SK-N-DZ (cell line): Measurements from ENCODE around the gene LAG3.
A peak's percentile ranks its signal among the peaks of the same experiment; 100 is the strongest.

Experiments used
- DNase-seq: peaks from one replicate; pipeline ENCODE4 v3.0.0-alpha.2; 2015; ENCODE audit warnings: low spot score

Gene LAG3

GRCh38 chr12:6788972-6789924, 16.9 kb downstream of the LAG3 start, which contains the start of gene CD4:
Gene CD4, plus strand, starts transcription at chr12:6789528. Its CDS starts 10,611 bp downstream, at chr12:6800139.
- DNase-seq, result no peak

DNA sequence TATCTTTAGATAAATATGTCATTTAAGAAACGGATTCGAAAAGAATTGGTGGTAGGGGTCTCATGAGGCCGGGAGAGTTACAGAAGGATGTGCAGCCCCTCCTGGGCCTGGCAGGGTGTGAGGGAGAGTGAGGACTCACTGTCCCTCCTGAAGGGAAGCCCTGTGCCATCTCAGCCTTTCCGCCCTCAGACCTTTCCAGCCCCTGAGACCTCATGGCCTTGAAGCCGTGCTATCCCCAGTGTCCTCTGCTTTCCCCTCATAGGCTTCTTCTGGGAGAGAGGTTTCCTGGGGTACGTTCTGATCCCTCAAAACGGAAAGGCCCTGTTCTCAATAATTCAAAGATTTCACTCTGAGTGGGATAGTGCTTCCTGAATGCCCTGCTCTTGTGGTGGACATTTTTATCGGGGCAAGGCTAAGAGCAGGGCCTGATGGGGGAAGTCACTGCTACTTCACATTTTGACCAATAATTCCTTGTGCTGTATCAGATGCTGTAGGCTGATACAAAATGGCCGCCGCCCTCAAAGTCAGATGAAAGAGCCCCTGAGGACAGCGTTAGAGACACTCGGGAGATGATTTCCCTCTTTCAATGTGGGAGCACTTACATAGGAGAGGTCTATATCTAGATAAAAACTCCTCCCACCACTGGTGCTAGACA, 18.3 kb downstream of the LAG3 start:
- DNase-seq, result no peak

- DNase-seq, result no peak
Measured at GRCh38 chr12:6791931-6792520, 19.7 kb downstream of the LAG3 start.

DNA sequence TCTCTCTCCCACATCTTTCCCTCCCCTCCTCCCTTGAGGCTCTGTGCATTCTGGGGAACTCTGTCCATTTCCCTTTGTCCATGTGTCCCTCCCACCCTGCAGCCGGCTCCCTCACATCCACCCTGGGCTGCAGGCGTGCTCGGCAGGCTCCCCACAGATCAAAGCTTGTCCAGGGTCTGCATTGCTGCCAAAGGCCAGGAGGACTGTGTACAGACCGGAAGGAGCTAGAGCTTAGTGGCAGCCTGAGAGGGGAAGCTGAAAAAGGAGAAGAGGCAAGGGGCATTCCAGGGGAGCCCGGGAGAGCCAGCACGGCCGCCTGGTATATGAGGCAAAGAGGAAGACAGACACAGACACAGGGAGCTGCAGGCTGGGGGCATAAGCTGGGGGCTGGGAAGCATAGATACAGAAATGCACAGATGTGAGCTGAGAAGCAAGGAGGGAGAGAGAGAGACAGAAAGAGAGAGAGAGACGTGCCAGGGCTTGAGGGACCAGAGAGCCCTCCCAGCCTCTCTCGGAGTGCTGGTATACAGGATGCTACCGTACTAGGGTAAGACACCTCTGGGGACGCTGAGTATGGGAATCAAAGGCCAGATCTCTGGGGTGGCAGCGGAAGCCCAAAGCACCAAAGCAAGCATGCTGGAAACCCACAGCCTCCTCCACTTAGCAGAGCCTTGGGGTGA, 20.3 kb downstream of the LAG3 start:
- peak; percentile 53 for DNase-seq

GRCh38 chr12:6795088-6795487, 22.8 kb downstream of the LAG3 start:
- no peak for DNase-seq

- no peak for DNase-seq
Measured at GRCh38 chr12:6796576-6796975, 24.3 kb downstream of the LAG3 start.

GRCh38 chr12:6799147-6799546, 26.8 kb downstream of the LAG3 start:
- no peak for DNase-seq

DNA sequence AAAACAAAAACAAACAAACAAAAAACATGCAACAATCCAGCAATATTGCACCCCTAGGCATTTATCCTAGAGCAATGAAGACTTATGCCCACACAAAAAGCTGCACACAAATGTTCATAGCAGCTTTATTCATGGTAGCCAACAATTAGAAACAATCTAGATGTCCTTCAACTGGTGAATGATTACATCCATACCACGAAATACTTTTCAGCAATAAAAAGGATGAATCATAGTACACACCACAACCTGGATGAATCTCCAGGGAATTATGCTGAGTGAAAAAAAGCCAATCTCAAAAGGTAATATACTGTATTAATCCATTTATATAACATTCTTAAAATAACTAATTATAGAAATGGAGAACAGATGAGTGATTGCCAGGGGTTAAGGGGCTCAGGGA, 34.9 kb downstream of the LAG3 start:
- DNase-seq, result no peak

DNA sequence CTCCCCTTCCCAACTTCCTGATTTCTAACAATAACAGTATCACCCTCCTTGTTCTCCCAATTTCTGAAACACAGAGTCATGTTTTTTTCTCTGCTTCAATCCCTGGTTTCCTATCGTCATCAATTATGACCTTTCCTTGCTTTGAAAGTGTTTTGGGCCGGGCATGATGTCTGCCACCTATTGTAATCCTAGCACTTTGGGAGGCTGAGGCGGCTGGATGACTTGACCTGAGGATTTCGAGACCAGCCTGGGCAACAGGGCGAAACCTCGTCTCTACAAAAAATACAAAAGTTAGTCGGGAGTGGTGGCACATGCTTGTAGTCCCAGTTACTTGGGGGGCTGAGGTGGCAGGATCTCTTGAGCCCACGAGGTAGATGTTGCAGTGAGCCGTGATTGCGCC, 36.7 kb downstream of the LAG3 start:
- no peak for DNase-seq

GRCh38 chr12:6810758-6811157, 38.4 kb downstream of the LAG3 start:
- DNase-seq, result no peak

GRCh38 chr12:6813363-6813762, 41.0 kb downstream of the LAG3 start:
- no peak for DNase-seq

- DNase-seq, result peak; percentile 96
Measured at GRCh38 chr12:6816598-6816997, 44.3 kb downstream of the LAG3 start.

DNA sequence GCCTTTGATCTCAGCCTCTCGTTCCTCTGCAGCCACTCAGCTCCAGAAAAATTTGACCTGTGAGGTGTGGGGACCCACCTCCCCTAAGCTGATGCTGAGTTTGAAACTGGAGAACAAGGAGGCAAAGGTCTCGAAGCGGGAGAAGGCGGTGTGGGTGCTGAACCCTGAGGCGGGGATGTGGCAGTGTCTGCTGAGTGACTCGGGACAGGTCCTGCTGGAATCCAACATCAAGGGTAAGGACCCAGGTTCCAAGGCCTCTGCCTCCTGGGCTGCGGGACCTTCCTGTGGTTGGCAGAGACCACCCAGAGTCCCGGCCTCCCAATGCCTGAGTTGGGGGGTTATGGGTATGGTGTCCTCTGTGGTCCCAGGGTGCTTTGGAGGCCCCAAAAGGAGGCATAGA, 44.8 kb downstream of the LAG3 start:
- peak; percentile 54 for DNase-seq

GRCh38 chr12:6817662-6818157, 45.4 kb downstream of the LAG3 start:
- DNase-seq, result no peak

DNA sequence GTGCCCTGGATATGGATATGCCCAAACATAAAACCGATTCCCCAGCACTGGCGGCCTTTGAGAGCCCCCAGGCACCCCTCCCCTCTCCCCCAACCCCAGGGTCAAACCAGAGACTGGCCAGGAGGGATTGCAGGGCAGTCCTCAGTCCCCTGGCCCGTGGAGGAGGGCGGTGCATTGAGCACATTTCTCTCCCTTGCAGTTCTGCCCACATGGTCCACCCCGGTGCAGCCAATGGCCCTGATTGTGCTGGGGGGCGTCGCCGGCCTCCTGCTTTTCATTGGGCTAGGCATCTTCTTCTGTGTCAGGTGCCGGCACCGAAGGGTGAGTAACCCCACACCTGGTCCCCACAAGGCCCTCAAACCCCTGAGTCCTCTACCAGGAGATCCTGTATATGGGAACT, 45.9 kb downstream of the LAG3 start:
- DNase-seq, result peak; percentile 81

DNA sequence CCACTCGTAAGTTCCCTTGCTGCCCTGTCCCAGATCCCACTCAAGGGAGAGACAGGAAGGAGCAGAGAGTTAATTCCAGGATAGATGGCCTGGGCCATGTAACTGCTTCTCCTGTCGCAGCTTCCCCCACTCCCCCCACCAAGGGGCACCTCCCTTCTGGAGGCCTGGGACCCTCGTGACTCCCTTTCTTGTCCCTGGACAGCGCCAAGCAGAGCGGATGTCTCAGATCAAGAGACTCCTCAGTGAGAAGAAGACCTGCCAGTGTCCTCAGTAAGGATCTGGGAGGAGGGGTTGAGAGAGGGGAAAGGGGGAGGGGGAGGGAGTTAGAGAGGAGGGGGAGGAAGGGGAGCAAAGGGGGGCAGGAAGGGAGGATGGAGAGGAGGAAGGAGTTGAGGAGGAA, 46.3 kb downstream of the LAG3 start:
- DNase-seq, result peak; percentile 64

- peak; percentile 70 for DNase-seq
Measured at GRCh38 chr12:6819106-6820030, 47.0 kb downstream of the LAG3 start.

GRCh38 chr12:6820166-6820565, 47.8 kb downstream of the LAG3 start:
- DNase-seq, result no peak

GRCh38 chr12:6821591-6822425, 49.5 kb downstream of the LAG3 start, which contains the start of gene GPR162:
Gene GPR162, plus strand, starts transcription at chr12:6821821. Its CDS starts 2,078 bp downstream, at chr12:6823899.
- DNase-seq, result peak; percentile 83
